ENCODE results near the gene DIPK1B. TPM values are rescaled to one million over a fixed set of nuclear protein-coding genes. Genes with fewer than 3 reads are reported as not detected.

Gene DIPK1B
- total RNA-seq, 1 donor from 2014 or later: 11.6 TPM

- DNase-seq (ENCODE audit: low spot score) (no peak), ATAC-seq (no peak)
- intact Hi-C loops (cut with DNase I): no loop called here
These were observed 27.2 kb upstream of the DIPK1B start for GRCh38 chr9:136685216-136685615.

DNA sequence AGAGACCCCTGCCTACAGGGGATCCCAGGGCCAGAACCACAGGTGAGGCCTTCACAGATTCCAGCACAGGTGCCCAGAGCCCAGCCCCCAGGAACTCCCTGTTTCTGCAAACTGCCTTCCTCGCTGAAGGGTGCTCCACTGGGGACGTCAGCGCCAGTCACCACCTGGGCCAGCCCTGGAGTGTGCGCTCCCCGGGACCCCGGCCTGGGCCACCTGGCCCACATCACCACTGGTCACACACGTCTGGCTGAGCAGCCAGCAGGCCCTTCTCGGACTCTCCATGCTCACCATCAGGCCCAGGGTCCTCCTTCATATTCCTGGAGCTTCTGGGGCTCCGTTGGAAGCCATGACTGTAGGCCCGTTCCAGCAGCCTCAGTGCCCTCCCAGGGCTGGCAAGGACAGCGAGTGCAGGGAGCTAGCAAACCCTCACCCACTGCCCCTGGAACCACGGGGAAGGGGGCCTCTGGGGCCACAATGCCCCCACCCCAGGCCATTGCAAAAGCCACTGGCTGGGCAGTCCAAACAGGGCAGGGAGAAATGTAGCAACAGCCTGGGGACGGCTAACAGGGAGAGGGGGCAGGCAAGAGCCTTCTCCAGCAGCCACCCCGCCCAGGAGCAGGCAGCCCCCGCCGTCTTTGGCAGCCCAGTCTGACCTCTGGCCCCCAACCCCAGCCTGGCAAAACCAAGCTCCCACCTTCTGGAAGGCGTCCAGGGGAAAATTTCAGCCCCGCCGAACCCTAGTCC is 26.4 kb upstream of the DIPK1B start:
- ATAC-seq (peak; percentile 37), DNase-seq (ENCODE audit: low spot score) (no peak)
- intact Hi-C loops (cut with DNase I): no loop called here

DNA sequence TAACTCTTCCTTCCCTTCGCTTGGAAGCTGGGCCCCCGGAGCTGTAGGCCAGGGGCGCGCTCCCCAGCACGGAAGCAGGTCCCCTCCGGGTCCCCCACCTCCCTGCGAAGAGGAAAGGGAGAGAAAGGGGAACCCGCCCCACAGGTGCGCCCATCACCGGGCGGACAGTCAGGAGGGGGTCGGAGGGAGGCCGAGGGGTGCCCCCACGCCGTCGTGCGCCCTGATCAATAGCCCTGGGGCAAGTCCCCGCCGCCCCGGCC is 25.9 kb upstream of the DIPK1B start:
- DNase-seq (ENCODE audit: low spot score): no peak
- intact Hi-C loops (cut with DNase I): no loop called here
- peak; percentile 0 for ATAC-seq

- intact Hi-C loops (cut with DNase I): no loop called here
- ATAC-seq (peak; percentile 47), DNase-seq (ENCODE audit: low spot score) (peak; percentile 83)
These were observed 25.3 kb upstream of the DIPK1B start, which contains the start of gene AGPAT2 for GRCh38 chr9:136686794-136687711. Gene AGPAT2 (minus strand): TSS chr9:136687457. CDS start chr9:136687357, 100 bp downstream.

GRCh38 chr9:136687721-136688223 is 24.6 kb upstream of the DIPK1B start:
- no peak for ATAC-seq
- intact Hi-C loops (cut with DNase I): no loop called here
- no peak for DNase-seq (ENCODE audit: low spot score)

DNA sequence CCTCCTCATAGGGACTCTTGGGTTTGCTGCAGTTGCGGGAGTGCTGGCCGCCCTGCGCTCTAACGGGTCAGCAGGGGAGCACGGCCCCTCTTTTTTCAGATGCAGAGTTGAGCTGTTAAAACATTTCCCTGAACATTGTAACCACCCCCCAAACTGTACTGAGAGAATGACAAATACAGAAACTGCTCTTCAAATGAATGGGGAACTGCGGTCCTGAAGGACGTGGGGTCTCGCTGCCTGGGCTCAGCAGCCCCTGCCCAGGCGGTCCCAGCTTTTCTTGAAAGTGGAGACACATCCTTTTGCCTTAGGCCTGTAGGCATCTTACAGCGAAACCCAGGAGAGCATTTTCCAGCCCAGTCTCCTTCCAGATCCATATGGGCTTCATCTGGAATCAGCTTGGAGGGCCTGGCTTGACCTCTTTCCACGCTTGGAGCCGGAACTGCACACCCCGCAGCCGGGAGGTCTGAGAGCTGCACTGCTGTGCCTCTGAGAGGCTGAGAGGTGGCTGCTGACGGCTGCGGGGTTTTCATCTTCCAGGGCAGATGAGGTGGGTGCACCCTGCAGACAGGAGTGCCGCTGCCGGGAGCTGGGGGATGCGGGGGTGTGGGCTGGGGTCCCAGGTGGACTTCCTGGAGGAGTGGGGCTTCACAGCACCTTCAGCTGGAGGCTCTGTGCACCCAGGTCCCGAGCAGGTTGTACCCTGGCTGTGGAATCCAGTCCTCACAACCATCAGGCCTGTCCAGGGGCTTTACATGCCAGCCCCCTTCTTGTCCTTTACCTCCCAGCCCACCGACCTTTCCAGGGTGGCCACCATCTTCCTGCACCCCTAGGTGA is 23.9 kb upstream of the DIPK1B start:
- DNase-seq (ENCODE audit: low spot score): no peak
- intact Hi-C loops (cut with DNase I): no loop called here
- no peak for ATAC-seq

- intact Hi-C loops (cut with DNase I): no loop called here
These were observed 23.3 kb upstream of the DIPK1B start for GRCh38 chr9:136689108-136689460.

GRCh38 chr9:136690104-136690805 is 22.1 kb upstream of the DIPK1B start:
- intact Hi-C loops (cut with DNase I): no loop called here
- DNase-seq (ENCODE audit: low spot score): no peak
- no peak for ATAC-seq

More at GRCh38 chr9:136689108-136689460, 23.3 kb upstream of the DIPK1B start:
- ATAC-seq: no peak
- DNase-seq (ENCODE audit: low spot score): no peak

DNA sequence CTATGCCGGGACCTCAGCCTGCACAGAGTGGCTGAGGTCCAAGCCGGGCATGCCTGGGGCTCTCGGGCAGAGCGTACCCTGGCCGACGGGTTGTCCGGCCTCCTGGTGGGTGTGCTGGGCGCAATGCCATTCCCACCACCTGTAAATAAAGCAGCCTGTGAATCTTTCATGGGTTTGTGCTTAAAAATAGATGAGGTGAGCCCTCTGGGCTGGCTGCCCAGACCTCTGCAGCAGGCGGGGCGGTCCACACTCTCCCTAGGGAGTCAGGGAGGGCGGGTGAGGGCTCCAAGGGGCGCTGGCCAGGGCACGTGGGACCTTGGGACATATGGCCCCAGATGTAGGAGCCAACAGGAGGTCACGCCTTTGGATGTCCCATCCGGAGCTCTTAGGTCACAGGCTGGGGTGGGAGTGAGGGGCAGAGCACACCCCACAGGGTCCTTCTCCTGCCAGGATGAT is 21.5 kb upstream of the DIPK1B start:
- DNase-seq (ENCODE audit: low spot score) (no peak), ATAC-seq (no peak)
- intact Hi-C loops (cut with DNase I): no loop called here

- no peak for DNase-seq (ENCODE audit: low spot score)
- intact Hi-C loops (cut with DNase I): no loop called here
- ATAC-seq: no peak
These were observed 20.8 kb upstream of the DIPK1B start for GRCh38 chr9:136691316-136692184.

DNA sequence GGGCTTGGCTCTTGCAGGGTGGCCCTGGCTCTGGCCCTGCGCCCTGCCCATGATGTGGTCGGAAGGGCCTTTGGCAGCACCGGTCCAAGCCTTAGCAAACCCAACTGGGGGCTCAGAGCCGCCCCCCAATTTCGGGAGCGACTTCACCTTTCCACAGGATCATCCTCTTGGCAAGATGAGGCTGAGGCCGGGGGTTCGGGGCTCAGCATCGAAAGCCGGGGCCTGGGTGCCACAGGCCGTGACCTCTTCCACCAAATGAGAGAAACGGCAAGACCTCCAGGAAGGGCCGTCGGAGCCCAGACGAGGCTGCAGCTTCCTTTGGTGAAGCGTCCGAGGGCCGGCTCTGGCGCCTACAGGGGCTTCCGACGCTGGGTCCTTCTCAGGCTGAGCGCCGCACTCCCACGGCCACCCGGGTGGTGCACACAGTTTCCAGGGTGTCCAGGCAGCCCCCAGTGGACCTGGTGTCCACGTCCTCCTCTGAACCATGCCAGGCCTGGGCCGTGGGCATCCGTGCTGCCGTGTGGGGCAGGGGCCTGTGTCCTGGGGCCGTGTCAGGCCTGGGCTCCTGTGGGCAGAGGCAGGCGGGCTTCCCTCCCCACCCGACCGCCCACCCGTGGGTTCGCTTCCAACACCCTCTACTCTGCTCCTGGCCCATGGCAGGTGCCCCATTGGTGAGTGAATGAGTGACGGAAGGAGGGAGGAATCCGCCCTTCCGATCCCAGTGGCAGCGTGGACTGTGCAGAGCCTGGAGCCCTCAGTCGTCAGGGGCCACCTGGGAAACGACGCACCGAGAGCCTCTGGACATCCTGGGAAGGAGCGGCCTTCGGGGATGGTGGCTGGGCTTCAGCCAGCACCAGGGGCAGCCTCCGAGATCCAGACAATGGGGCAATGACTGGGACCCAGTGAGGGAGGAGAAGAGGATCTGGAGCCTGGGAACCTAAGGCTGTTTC is 19.9 kb upstream of the DIPK1B start:
- intact Hi-C loops (cut with DNase I): no loop called here
- DNase-seq (ENCODE audit: low spot score) (no peak), ATAC-seq (no peak)

- DNase-seq (ENCODE audit: low spot score): no peak
- no peak for ATAC-seq
- intact Hi-C loops (cut with DNase I): no loop called here
These were observed 19.3 kb upstream of the DIPK1B start for GRCh38 chr9:136693135-136693489.

DNA sequence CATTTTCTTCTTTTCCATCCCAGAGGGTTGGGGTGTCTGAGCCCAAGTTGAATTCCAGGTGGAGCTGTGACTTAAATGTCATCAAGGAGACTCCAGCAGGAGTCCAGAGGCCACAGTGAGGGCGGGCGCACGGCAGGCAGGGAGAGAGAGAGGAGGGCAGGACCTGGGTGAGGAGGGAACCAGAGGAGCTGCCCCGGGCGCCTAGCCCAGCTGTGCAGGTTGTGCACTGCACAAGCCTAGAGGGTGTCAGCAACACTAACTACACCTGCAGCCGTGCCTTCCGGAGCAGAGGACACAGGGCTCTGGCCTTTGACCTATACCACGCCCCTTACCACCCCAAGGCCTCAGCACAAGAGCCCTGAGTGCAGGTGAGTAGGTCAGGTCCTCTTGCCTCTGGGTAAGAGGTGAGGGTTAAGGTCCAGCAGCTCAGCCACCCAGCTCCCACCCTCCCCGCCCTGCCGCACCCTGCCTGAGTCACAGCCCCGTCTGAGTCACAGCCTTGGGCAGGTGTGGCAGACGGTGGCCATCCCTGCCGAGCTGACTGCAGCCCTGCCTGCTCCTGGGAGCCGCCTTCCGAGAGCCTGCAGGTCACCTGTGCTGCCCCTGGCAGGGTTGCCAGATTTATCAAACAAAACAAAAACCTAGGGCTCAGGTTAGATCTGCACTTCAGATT is 18.7 kb upstream of the DIPK1B start:
- no peak for ATAC-seq
- intact Hi-C loops (cut with DNase I): no loop called here
- no peak for DNase-seq (ENCODE audit: low spot score)

DNA sequence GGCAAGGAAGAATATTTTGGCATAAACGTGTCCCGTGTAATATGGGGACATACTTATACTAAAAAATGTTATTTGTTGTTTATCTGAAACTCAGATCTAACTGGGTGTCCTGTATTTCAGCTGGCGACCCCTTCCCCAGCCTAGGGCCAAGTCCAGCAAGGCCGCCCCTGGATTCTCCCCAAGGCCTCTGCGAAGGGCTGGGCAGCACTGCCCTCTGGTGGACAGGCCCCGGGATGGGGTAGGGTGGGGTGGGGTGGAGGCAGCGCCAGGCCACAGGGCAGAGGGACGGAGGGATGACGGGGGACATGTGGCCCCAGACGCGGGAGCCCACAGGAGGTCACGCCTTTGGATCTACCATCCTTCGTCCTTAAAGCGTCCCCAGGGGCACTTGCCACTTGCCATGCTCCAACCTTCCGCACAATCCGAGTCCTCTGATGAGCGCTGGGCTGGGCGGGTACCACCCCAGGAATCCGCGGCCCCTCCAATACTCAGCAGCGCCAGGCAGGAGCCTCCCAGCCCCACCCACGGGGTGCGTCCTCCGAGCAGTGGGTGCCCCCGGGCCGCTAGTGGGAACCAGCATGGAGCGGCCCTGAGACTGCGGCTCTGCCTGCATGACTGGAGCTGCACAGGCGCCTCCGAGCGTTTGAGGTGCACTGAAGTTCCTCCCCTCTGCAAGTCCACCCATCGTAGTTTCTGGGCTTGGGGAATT is 18.1 kb upstream of the DIPK1B start:
- intact Hi-C loops (cut with DNase I): no loop called here
- DNase-seq (ENCODE audit: low spot score) (peak; percentile 81), ATAC-seq (peak; percentile 67)

GRCh38 chr9:136694872-136695247 is 17.5 kb upstream of the DIPK1B start:
- intact Hi-C loops (cut with DNase I): no loop called here
- ATAC-seq (no peak), DNase-seq (ENCODE audit: low spot score) (no peak)

DNA sequence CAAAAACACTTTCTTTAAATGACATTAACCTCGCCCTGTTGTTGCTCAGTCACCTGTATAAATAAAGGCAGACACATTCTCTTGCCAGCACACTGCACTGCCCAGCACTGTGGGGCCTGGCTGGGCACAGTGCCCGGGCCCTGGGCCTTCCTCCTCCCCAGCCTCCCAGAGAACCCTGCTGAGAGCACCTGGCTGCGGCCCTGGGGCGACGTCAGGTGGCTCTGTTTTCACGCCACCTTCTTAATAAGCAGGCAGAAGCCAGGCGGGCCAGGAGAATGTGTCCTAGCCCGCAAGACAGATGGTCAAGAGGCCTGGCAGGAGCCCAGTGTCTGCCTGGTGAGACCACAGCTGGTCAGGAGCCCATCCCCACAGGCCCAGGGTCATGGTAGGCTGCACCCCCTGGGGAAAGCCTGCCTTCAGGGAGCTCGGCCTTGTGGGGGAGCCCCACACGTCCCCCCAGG is 16.9 kb upstream of the DIPK1B start:
- no peak for DNase-seq (ENCODE audit: low spot score)
- intact Hi-C loops (cut with DNase I): no loop called here
- ATAC-seq: no peak
